ENCODE data around the gene MVP. TPM values are rescaled to one million over a fixed set of nuclear protein-coding genes. Genes with fewer than 3 reads are reported as not detected.

The MVP gene
- total and polyA plus RNA-seq, 3 donors from 2014 or later, result 119 to 224 (median 147) TPM

DNA sequence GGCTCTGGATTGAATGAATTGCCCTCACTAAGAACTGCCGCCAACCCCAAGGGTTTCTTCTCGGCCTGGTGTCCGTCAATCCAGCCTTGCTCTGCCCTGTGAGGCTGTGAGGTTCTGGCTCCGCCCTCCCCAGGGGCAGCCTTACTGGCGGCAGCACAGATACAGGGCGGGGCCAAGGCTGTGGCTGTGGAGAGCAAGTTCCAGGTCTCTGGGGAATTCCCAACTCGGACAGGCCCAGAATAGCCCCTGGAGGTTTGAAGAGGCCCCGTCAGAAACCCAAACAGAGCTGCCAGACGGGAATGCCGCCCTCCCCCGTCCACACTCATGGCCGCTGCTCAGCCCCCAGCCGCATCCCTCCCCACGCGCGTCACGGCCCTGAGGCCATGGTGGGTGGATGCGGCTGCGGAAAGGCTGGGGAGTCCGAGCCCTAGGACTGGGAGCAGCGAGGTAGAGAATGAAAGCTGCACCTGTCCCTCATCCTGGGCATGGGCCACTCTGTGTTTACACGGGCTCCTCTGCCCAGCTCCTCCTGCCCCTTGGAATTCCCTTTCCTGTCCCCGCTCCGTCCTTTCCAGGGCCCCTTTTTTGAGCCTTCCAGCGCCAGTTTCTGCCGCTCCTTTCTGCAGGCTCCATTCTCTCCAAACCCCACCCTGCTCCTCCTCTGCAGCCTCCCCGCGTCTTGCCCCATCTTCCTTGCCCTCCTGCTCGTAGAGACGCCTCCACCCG is 8.9 kb upstream of the MVP start:
- H3K4me3 ChIP-seq, result peak overlapping the region; percentile 57 to 68
- 0% methylated on average over 16 to 30 of the region's 31 CpGs for WGBS, 2 donors
- TF ChIP-seq, protein P1, sequence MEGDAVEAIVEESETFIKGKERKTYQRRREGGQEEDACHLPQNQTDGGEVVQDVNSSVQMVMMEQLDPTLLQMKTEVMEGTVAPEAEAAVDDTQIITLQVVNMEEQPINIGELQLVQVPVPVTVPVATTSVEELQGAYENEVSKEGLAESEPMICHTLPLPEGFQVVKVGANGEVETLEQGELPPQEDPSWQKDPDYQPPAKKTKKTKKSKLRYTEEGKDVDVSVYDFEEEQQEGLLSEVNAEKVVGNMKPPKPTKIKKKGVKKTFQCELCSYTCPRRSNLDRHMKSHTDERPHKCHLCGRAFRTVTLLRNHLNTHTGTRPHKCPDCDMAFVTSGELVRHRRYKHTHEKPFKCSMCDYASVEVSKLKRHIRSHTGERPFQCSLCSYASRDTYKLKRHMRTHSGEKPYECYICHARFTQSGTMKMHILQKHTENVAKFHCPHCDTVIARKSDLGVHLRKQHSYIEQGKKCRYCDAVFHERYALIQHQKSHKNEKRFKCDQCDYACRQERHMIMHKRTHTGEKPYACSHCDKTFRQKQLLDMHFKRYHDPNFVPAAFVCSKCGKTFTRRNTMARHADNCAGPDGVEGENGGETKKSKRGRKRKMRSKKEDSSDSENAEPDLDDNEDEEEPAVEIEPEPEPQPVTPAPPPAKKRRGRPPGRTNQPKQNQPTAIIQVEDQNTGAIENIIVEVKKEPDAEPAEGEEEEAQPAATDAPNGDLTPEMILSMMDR (IDR thresholded peaks at IDR 0.05), result no peak
- TF ChIP-seq POLR2A (IDR thresholded peaks at IDR 0.05), result no peak
- no peaks in the 10 kb centered on the region for H3K27me3 ChIP-seq
- H3K27ac ChIP-seq, result peak overlapping the region; percentile 92 to 96
- intact Hi-C loops (cut with DNase I; ENCODE audit: low total_unique reads), result no loop called here
- no peaks in the 10 kb centered on the region for H3K36me3 ChIP-seq (ENCODE audit: low read depth, missing control alignments)
- H3K4me1 ChIP-seq, result peaks cover 71% of the 10 kb centered on the region
- DNase-seq, result peak; percentile 98
- H3K9me3 ChIP-seq, result no peaks in the 10 kb centered on the region

DNA sequence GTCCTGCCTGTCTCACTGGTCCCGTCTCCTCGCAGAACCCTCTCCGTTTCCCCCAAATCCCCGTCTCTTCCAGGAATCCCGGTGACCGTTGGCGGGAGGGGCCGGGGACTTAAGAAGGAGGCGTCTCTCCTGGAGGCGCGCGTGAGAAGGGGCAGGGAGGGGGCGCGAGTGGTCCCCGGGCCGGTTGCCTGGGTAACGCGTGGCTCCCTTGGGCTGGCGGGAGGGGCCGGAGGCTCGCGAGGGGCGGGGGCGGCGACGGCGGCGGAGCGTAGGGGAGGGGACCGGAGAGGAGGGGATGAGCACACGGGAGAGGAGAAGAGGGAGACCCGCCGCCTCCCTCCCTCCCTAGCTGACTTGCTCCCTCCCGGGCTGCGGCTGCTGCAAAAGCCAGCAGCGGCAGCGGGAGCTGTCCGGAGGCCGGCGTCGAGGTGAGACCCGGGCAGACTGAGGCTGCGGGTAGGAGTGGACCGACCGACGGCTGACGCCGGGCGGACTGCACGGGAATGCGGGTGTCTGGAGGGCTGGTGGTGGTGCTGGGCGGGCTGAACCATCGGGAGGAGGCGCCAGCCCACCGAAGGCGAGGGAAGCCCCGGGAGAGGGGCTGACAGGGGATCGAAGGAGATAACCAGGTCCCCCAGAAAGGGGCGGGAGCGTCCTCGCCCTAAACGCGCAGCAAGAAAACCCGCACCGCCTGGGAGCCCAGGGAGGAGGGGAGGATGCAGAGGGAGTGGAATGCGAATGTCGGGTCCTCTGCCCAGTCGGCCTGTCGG is 8.2 kb upstream of the MVP start, which contains the start of gene PRRT2:
PRRT2 (plus strand) TSS at position 298 of the 770 bp plus-strand sequence. CDS start 862 bp downstream, outside the sequence.
- Histone ChIP-seq H3K9me3 (no peaks in the 10 kb centered on the region), H3K36me3 (ENCODE audit: low read depth, missing control alignments) (no peaks in the 10 kb centered on the region), H3K27me3 (no peaks in the 10 kb centered on the region), H3K4me3 (peak within 1 kb of the TSS; percentile 57 to 68), H3K27ac (peak within 1 kb of the TSS; percentile 92 to 96), H3K4me1 (peaks cover 74% of the 10 kb centered on the region)
- intact Hi-C loops (cut with DNase I; ENCODE audit: low total_unique reads), result no loop called here
- DNase-seq, result peak; percentile 80
- 2 to 3% methylated on average over 27 to 58 of the region's 69 CpGs for WGBS, 2 donors
- no peak for TF ChIP-seq POLR2A (IDR thresholded peaks at IDR 0.05)
- TF ChIP-seq, protein P1 (IDR thresholded peaks at IDR 0.05), result no peak

DNA sequence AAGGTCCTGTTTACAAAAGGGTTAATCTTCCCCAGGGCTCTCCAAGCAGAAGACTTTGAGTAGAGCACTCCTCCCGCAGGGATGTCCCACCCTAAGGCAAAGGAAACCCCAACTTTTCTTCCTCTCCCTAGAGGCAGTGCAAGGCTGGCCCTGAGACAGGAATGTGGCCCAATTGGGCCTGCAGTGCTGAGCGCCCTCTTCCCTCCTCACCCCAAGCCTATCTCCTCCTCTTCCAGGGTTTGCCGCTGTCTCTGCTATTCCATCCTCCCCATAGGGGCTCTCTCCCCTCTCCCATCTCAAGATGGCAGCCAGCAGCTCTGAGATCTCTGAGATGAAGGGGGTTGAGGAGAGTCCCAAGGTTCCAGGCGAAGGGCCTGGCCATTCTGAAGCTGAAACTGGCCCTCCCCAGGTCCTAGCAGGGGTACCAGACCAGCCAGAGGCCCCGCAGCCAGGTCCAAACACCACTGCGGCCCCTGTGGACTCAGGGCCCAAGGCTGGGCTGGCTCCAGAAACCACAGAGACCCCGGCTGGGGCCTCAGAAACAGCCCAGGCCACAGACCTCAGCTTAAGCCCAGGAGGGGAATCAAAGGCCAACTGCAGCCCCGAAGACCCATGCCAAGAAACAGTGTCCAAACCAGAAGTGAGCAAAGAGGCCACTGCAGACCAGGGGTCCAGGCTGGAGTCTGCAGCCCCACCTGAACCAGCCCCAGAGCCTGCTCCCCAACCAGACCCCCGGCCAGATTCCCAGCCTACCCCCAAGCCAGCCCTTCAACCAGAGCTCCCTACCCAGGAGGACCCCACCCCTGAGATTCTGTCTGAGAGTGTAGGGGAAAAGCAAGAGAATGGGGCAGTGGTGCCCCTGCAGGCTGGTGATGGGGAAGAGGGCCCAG is 7.3 kb upstream of the MVP start:
- H3K27ac ChIP-seq, result peak overlapping the region; percentile 92 to 96
- H3K27me3 ChIP-seq, result no peaks in the 10 kb centered on the region
- TF ChIP-seq POLR2A (IDR thresholded peaks at IDR 0.05), result no peak
- TF ChIP-seq, protein P1 (IDR thresholded peaks at IDR 0.05), result no peak
- no peaks in the 10 kb centered on the region for H3K36me3 ChIP-seq (ENCODE audit: low read depth, missing control alignments)
- peak overlapping the region; percentile 57 to 68 for H3K4me3 ChIP-seq
- 62 to 67% methylated on average over 4 to 9 of the region's 9 CpGs for WGBS, 2 donors
- intact Hi-C loops (cut with DNase I; ENCODE audit: low total_unique reads), result no loop called here
- DNase-seq, result no peak
- H3K4me1 ChIP-seq, result peaks cover 77% of the 10 kb centered on the region
- no peaks in the 10 kb centered on the region for H3K9me3 ChIP-seq

DNA sequence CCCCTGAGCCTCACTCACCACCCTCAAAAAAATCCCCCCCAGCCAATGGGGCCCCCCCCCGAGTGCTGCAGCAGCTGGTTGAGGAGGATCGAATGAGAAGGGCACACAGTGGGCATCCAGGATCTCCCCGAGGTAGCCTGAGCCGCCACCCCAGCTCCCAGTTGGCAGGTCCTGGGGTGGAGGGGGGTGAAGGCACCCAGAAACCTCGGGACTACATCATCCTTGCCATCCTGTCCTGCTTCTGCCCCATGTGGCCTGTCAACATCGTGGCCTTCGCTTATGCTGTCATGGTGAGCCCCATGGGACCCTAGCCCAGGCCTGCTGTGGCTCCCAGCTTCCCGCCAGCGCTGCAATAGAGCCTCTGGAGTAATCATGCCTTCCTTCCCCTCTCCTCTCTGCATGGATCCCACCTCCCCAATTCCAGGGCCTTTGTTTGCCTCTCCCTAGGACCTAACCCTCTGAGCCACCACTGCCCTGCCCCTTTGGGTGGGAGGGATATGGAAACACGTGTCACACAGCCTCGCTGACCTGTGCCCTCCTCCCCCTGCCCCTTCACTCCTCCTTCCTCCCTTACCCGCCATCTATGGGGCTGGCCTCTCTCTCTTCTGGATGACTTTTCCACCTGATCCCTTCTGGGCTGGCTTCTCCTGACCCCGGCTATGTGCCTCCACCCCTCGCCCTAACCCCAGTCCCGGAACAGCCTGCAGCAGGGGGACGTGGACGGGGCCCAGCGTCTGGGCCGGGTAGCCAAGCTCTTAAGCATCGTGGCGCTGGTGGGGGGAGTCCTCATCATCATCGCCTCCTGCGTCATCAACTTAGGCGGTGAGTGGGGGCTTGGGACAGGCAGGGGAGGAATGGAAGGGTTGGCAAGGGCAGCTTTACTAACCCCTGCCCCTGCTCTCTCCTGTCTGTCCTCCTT is 6.4 kb upstream of the MVP start:
- TF ChIP-seq, protein P1 (IDR thresholded peaks at IDR 0.05), result no peak
- no peak for TF ChIP-seq POLR2A (IDR thresholded peaks at IDR 0.05)
- Histone ChIP-seq H3K9me3 (no peaks in the 10 kb centered on the region), H3K4me3 (no peak overlapping the region), H3K4me1 (peaks cover 68% of the 10 kb centered on the region), H3K27ac (peak overlapping the region in 1 of 2 donors; percentile 96), H3K27me3 (no peaks in the 10 kb centered on the region), H3K36me3 (ENCODE audit: low read depth, missing control alignments) (no peaks in the 10 kb centered on the region)
- WGBS, 2 donors, result 71 to 77% methylated on average over 18 to 24 of the region's 24 CpGs
- intact Hi-C loops (cut with DNase I; ENCODE audit: low total_unique reads), result no loop called here
- DNase-seq, result no peak
